GM19193 (cell line): ENCODE measurements around the gene DLEC1.

ENCODE experiments used
- POLR2A ChIP-seq: IDR thresholded peaks from 4 replicates; pipeline ENCODE4 v1.6.1; 2011; ENCODE audit not compliant: insufficient read depth, insufficient read length; ENCODE audit errors: extremely low read depth

DLEC1 gene

GRCh38 chr3:38108649-38109579 is 69.9 kb downstream of the DLEC1 start:
- TF ChIP-seq POLR2A: no peak

- TF ChIP-seq POLR2A: no peak
These were observed 70.7 kb downstream of the DLEC1 start for GRCh38 chr3:38109580-38110313.

- TF ChIP-seq POLR2A: no peak
These were observed 71.5 kb downstream of the DLEC1 start for GRCh38 chr3:38110314-38111050.

GRCh38 chr3:38111201-38111600 is 72.2 kb downstream of the DLEC1 start:
- no peak for TF ChIP-seq POLR2A

DNA sequence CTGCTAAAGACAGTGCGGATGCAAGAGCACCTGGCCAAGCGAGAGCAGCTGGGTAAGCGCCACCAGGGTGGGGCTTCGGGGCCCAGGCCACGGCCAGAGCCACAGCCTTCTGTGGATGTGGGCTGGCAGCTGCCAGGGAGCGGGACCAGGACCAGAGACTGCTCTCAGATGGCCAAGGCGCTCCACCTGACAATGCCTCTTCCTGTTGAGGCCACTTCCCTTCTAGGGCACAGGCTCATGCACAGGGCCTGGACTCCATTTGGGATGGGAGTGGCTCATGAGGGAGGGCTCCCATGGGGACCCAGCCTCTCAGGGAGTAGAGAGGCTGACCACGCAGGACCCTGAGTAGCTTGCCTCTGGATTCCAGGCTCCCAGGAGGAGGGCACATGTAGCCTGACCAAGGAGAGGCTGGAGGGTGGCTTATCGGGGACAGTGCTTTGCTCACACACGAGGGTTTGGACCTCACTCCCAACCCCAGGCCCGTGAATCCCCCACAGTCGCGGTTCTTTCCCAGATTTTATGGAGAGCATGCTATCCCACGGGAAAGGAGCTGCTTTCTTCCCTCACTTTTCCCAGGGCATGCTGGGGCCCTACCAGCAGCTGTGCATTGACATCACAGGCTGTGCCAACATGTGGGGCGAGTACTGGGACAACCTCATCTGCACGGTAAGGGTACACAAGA is 72.8 kb downstream of the DLEC1 start:
- TF ChIP-seq POLR2A: no peak

DNA sequence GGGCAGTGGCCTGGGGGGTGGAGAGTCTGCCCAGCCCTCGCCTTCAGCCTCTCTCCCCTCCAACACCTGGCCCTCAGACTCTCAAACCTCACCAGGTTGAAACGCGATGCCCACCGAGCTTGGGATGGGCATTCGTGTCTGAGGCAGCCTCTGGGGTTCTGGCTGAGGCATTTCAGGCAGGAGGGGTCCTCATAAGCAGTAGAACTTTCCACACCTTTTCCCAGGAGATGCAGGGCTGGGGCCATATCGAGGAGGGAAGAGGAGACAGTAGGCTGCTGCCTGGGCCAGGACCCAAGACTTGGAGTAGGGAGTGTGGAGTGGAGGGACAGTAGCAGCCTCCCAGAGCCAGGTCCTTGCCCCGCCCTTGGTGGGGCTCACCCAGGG is 73.4 kb downstream of the DLEC1 start:
- no peak for TF ChIP-seq POLR2A

DNA sequence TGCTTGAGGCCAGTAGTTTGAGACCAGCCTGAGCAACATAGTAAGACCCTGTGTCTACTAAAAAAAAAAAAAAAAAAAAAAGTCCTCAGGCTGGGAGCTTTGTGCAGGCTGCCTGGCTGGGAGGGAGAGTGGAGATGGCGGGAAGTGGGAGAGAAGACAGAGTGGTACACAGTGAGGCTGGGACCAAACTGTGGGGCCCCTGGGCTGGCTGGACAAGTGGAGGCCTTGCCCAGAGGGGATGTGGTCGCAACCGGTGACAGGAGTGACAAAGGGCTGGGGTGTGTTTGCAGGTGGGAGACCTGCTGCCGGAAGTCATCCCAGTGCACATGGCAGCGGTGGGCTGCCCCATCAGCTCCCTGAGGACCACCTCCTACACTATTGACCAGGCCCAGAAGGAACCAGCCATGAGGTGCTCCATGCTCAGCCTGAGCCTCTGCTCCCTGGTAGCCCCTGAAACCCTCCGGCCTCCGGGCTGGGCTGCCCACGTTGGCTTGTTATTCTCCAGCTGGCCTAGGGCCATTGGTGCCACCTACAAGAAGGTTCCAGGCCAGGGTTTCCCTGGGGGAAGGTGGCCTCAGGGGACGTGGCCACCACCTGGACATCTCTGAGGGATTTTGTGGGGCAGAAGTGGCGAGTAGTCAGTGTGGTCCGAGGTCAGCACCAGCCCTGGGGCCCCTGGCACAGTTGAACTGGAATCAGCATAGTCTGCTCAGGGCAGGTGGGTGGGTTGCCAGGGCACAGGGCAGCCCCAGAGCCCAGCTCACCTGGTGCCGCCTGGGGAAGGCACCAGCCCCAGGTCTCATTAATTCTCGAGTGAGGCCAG is 75.3 kb downstream of the DLEC1 start:
- no peak for TF ChIP-seq POLR2A

DNA sequence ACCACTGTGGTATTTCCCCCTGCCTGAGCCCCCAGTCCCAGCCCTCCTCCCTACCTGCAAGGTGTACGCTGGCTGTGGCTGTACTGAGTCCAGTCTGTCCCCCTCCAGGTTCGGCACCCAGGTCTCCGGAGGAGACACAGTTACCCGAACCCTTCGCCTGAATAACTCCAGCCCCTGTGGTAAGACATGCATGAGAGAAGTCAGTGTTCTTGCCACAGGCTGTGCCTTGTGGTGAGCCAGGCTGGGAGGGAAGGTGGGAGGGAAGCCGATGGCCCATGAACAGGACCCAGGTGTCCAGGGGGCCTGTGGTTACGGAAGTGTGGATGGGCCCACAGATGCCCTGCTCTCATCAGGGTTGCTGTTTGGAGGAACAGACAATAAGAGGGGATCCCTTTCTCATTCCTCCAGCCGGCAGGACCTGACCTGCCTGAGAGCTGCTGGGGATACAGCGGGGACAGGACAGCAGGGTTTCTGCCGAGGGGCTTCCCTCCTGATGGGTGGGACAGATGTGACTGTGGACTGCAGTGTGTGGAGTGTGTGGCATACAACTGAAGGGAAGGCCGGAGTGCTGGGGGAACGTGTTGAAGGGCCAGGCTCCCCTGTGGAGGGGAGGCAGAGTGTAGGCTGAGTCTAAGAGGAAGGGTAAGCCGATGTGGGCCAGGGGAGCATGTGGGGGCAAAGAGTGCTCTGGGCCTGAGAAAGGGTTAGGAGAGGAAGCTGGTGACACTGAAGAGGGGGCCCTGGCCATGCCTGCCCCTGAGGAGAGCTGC is 76.1 kb downstream of the DLEC1 start:
- TF ChIP-seq POLR2A: peak; percentile 13

- TF ChIP-seq POLR2A: no peak
These were observed 76.8 kb downstream of the DLEC1 start for GRCh38 chr3:38115645-38116427.

DNA sequence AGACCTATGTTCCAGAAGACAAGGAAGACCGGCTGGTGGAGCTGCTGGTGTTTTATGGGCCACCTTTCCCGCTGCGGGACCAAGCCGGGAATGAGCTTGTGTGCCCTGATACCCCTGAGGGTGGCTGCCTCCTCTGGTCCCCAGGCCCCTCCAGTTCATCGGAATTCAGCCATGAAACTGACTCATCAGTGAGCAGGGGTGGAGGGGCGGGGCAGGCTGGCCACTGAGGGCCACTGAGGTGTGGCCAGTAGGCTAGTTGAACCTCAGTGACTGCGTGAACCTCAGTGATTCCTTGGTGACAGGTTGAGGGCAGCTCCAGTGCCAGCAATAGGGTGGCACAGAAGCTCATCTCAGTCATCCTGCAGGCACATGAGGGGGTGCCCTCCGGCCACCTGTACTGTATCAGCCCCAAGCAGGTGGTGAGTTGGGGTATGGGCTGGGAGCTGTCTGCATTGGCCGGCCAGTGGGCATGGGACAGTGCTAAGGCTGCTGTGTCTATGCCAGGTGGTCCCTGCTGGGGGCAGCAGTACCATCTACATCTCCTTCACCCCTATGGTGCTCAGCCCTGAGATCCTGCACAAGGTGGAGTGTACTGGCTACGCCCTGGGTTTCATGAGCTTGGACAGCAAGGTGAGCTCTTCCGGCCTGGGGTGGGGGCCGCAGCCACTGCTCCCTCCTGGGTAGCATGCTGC is 77.6 kb downstream of the DLEC1 start:
- no peak for TF ChIP-seq POLR2A

- TF ChIP-seq POLR2A: no peak
These were observed 78.2 kb downstream of the DLEC1 start for GRCh38 chr3:38117163-38117716.
